DMS79 (cell line): Measurements from ENCODE around the gene SVOP.

Source experiments
- DNase-seq: peaks from one replicate; lab custom pipeline; 2025; lab: John Stamatoyannopoulos, UW

Gene SVOP

DNA sequence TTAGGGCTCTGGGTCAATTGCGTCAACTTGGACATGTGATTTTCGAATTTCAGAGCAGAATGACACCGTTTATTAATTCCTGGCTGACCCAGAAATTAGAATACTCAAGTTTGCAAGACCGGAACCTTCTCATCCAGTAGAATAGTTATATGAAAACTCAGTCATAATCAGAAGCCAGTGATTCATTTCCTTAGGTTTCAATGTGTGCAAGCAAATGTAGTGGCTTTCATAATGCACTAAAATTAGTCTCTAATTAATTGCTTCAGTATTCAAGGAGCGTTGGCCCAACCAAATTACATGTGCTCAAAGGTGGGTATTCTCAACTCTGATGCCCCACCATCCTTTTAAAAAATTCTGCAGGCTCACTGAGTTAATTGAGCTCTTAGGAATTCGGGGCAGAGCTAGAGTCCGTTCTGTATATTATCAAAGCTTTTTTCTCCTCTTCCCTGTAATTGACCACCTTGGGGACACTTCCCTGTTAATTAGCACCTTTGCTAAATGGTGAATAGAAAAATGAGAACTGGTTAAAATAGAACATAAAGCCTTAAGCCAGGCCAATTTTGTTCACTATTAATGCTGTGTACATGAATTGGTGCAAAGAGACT is 85.6 kb downstream of the SVOP start:
- DNase-seq = no peak

DNA sequence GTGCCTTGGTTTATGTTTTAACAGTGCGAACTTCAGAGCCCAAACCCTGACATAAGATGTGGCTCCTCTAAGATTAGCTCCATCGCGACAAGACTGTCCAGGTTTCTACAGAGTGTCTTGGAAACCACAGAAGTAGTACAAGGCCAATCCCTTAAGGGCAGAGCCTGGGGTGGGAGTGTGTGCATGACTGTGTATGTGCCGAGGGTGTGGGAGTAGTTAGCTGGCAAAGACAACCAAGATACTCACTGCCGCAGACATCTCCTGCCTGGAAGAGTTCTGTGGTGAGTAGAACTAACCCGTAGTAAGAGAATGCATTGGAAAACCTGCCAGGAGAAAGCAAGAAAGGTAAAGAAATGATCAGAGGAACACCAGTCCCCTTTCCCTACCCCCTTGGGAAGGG is 86.9 kb downstream of the SVOP start:
- no peak for DNase-seq

DNA sequence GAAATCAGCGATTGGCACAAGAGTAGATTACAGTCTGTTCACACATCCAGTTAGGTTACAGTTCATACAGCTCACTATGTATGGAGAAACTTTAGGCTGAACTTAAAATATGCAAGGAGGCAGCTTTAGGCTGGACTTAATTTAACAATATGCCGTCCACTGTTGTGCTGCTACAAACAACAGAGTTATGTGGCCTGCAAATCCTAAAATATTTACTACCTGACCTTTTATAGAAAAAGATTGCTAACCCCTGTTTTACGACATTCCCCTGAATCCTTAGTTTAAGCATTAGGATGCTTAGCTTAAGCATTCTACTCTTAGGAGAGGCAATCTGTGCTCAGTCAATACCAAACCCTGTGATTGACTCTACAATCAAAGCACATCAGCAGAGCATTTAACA is 90.1 kb downstream of the SVOP start:
- DNase-seq = no peak

DNA sequence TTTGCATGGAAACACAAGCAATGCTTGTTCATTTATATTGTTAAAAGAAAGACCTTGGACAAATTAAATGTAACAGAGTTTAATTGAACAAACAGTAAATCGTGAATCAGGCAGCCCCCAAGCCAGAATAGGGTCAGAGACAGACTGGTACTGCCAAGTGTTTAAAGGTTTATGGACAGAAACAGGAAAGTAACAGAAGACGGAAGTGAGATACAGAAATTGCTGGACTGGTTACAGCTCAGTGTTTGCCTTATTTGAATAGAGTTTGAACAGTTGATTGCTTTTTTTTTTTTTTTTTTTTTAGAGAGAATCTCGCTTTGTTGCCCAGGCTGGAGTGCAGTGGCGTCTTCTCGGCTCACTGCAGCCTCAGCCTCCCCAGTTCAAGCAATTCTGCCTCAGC is 90.7 kb downstream of the SVOP start:
- no peak for DNase-seq

DNA sequence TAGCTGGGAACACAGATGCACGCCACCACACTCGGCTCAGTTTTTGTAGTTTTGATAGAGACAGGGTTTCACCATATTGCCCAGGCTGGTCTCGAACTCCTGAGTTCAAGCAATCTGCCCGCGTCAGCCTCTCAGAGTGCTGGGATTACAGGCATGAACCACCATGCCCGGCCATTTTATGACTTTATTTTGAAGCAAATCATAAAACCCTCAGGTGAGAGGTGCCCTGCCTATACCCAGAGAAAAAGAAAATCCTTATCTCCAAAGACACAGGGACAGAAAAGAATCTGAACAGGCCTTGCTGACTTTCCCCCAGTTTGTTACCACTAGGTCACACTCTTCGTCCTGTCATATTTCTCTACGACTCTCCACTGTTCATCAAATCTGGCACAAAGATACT is 92.2 kb downstream of the SVOP start:
- DNase-seq = no peak

DNA sequence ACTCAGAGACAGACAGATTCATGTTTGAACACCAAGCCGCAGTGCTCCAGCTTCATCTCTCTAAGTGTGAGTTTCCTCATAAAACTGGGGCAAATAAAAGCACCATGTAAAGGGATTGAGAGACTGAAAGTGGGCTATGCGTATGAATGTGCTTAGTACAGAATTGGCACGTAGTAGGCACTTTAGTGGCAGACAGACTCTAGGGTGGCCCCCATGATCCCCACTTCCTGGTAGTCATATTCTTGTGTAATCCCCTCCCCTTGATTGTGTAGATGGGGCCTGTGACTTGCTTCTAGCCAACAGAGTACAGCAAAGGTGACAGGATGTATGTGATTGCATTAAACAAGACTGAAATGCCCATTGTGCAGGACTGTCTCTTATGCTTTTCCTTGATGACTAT is 98.0 kb downstream of the SVOP start:
- DNase-seq = no peak

DNA sequence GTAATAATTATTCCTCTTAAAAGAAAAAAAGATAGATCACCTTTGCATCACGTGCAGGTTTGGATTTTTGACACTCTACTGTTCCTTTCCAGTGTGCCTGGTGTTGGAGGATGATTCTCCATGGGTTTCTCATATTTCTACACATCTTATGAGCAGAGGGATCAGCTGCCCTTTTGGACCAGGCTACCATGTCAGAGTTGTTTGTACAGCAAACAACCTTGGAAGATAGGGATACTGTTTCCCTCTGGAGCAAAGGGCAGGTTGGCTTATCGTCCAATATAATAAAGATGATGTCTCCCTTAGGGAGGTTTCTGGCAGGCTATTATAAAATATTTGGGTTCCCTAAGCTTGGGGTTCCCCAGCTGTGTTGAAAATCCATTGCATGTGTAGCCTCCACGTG is 98.9 kb downstream of the SVOP start:
- DNase-seq = no peak

DNA sequence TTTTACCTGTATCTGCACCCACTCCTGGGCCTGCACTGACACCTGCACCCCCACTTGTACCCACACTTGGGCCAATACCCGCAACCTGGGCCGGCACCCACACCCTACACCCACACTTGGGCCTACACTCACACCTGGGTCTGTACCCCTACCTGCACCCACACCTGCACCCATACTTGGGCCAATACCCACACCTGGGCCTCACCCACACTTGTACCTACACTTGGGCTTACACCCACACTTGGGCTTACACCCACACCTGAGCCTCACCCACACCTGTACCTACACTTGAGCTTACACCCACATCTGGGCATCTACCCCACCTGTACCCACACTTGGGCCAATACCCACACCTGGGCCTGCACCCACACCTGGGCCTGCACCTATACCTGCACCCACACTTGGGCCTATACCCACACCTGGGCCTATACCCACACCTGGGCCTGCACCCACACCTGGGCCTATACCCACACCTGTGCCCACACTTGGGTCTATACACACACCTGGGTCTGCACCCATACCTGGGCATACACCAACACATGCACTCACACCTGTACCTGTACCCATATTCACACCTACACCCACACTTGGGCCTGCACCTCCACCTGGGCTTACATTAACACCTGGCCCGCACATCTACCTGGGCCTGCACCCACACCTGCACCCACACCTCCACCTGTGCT is 101.8 kb downstream of the SVOP start:
- DNase-seq = no peak

DNA sequence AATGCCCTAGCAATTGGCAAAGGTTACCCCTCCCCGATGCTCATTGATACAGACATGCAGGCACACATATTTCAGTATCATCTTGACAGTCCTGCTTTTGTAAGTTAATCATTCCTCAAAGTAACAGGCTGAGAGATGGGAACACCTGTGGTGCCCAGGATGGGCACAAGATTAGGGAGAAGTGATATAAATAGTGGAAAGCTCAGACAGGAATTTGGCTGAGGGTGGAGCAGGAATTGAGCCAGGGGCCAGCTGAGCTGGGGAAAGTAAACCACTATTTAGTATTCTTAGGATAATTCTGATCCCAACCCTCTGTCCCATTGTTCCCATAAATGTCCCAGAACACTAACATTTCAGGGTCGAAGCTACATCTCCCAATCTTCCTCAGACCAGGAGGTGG is 102.7 kb downstream of the SVOP start:
- DNase-seq = no peak

DNA sequence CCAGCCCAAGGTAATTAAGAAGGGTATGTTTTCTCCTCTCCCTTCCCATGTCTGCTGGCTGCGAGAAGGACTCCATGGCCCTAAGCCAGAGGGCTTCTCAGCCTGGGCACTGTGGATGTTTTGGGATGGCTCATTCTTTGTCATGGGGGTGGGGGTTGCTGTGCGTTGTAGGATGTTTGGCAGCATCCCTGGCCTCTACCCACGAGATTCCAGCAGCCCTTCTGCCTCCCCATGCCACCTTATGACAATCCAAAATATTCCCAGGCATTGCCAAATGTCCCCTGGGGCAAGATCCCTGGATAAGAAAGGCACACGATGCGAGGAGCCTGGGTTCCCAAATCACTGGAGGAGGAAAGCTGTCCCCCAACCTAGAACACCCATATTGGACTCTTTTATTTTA is 104.5 kb downstream of the SVOP start:
- no peak for DNase-seq

DNA sequence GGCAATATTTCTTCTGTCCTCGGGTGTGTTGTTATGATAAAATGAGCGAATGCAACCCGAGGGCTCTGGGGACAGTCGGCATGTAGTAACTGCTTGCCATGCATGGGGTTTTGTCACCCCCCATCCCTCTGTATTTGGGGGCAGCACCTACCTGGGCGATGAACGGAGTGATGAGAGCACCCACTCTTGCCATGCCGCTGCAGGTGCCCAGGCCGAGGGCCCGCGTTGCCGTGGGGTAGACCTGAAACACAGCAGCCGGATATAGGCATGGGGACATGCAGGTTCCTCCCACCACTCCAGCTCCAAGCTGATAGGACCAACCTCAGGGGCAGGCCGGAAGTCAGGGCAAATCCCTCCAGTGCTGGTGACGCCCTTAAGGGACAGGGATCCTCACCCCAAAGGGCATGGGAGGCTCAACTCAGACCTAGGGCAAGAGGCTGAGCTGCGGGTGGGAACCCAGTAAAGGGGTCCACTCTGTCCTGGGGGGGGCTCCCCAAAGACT is 105.2 kb downstream of the SVOP start:
- DNase-seq = no peak

DNA sequence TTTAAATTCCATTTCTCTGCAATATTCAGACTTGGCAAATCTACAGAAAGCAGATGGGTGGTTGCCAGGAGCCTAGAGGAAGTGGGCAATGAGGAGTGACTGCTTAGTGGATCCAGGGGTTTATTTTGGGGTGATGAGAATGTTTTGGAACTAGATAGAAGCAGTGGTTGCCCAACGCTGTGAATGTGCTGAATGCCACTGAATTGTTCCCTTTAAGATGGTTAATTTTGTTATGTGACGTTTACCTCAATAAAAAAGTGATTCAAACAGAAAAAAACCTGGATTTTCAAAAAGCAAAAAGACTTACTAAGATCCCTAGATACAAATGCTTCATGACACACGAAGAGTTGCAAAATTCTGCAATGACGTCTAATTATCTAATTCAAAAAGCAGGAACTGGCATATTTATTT is 106.7 kb downstream of the SVOP start:
- DNase-seq = no peak

DNA sequence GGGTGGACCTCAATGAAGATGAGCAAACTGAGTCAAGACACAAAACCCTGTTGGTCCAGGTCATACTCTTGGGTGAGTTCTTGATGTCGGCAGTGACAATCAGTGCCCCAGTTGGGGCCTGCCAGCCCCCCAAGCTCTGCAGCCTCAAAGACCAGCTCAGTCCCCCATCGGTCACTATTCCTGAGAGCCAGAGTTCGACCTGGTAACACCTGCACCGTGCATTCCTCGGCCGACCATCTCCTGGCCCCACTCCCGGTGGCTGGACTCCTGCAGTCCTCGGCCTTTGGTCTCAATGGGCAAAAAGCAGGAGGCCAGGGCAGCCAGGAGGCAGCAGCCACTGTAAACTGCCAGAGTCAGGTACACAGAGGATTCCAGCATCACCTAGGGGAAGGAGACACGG is 108.5 kb downstream of the SVOP start:
- no peak for DNase-seq

DNA sequence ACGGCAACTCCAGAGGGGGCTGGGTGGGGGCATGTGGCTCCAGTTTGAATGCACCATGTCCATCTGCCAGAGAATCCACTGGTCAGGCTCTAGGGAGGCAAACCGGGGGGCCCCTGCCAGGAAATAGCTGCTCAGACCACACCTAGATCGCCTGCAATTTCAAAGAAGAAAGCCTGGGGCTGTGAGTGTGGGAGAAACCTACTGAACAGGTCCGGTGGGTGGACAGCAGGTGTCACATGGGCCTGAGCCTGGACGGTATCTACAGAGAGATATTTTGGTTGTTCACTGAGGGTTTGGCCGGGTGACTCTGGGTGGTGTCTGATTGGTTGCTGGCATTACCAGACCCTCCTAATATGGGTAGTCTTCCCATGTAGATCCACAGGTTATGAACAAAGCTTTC is 109.0 kb downstream of the SVOP start:
- DNase-seq = no peak

DNA sequence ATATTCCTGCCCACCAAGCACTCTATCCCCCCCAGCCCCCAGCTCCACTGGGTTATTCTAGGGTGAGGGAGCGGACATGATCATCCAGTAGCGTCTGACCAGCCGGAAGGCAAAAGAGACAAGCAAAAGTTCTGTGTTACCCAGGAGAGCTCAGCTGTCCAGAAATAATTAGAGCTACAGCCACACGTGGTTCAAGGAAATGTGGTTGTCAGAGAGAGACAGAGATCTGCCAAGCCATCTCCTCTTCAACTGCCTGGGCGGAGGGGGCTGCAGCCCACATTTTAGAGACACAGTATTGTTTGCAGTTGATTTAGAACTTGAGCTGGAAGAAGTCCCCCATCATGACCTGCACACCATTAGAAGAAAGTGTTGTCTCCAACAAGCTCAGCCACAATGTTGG is 110.5 kb downstream of the SVOP start:
- DNase-seq = no peak

DNA sequence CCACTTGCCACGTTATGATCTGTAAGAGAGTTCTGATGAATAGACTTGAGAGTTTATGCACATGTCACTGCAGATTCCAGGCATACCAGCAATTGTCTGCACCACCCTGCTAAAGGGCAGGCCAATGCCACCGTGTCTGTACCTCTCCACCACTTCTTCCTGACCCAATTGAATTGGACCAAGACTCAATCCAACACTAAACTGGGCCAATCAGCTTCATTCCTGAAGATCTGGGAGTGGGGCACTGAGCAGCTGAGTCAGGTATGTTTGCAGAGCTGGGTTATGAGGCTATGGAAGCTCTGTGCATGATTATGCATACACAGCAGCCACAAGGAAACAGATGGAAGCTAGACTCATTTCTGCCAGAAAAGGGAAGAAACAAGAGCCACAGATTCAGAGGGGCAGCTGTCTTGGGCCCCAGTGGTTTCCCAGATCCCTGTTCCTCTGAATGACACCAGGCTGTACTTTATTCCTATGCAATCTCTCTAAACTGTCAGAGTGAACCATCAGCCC is 113.0 kb downstream of the SVOP start:
- DNase-seq = no peak

DNA sequence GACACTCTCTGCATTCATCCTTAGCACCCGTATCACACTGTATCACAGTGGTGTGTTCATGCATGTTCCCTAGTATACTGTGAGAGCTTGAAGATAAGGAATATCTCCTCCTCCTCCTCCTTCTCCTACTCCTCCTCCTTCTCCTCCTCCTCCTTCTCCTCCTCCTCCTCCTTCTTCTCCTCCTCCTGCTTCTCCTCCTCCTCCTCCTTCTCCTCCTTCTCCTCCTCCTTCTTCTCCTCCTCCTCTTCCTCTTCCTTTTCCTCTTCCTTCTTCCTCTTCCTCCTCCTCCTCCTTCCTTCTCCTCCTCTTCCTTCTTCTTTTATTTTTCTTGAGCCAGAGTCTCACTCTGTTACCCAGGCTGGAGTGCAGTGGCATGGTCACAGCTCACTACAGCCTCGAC is 113.9 kb downstream of the SVOP start:
- DNase-seq = no peak

DNA sequence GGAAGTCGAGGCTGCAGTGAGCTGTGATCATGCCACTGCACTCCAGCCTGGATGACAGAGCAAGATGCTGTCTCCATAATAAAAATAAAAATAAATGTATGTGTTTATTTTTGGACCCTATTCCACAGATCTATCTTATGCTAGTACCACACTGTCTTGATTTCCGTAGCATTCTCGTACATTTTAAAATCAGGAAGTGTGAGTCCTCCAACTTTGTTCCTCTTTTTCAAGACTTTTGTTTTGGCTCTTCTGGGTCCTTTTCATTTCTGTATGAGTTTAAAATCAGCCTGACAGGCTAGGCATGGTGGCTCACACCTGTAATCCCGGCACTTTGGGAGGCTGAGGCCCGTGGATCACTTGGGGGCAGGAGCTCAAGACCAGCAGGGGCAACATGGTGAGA is 115.1 kb downstream of the SVOP start:
- no peak for DNase-seq

DNA sequence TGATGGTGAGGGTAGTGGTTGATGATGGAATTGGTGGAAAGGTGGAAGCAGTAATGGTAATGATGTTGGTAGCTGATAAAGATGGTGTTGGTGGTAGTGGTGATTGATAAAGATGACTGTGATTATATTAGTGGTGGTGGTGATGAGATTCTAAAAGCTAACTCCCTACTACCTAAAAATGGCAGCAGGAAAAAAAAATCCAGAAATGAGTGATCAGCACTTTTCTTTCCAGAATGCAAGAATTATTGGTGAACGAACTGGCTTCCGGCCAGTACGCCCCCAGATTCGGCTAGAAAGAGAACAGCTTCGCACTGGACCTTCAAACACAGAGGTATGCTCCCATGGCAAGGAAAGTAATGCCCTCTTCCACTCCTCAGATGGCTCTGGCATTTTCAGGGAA is 121.7 kb downstream of the SVOP start:
- no peak for DNase-seq

DNA sequence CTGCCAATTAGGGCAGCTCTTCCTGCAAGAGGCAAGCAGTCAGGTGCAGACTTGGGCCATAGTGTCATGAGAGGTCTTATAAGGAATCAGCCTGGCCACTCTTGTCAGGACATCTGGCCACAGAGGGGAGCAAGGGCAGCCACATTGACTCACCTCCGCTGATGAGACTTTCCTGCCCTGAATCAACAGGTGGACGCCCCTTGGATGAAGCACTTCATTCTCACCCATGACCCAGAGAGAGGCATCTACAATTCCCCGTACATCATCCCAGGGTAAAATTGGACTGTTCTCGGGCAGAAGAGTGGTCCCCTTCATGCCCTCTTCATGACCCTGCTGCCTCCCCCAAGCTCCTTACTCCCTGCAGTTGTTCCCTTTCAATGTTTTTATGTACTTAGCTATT is 124.1 kb downstream of the SVOP start:
- no peak for DNase-seq

DNA sequence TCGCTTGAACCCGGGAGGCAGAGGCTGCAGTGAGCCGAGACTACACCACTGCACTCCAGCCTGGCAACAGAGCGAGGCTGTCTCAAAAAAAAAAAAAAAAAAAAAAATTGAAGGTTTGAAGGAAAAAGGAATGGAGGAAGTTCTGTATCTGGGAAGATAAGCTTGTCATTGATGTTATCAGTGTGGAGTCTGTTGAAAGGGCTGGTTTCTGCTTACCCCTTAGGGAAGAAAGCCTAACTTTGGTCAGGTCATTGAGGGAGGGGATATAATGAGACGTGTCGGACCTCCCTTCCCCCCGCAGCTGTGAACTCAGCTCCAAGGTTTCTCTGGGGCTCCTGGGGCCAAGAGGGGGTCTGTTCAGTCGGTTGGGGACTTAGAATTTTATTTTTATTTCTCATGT is 124.5 kb downstream of the SVOP start:
- DNase-seq = no peak

DNA sequence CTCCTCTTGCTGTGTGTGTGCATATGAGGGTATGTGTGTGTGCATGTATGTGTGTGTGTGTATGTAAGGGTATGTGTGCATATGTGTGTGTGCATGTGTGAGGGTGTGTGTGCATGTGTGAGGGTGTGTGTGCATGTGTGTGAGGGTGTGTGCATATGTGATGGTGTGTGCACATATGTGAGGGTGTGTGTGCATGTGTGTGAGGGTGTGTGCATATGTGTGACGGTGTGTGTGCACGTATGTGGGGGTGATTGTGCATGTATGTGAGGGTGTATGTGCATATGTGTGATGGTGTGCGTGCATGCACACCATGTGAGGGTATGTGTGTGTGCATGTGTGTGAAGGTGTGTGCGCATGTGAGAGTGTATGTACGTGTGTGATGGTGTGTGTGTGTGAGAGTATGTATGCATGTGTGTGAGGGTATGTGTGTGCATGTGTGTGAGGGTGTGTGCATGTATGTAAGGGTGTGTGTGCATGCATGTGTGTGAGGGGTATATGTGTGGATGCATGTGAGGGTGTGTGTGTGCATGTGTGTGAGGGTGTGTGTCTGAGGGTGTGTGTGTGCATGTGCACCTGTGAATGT is 125.6 kb downstream of the SVOP start:
- DNase-seq = no peak

DNA sequence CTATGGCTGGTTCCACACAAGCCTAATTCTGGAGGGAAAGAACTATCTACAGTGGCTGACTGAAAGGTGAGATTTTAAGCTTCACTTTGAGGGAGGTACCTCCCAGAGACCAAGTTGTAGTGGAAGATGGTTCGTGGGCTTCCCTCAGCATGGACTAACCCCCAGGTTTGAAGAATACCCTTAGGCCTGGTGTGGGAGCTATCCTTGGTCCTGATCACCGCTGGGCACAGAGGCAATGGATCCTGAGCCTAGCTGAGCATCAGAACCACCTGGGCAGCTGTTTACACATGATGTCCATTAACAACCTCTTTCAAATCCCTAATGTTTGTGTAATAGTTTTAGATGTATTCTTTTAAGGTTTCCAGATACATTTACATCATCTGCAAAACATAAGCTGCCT is 130.7 kb downstream of the SVOP start:
- DNase-seq = no peak

DNA sequence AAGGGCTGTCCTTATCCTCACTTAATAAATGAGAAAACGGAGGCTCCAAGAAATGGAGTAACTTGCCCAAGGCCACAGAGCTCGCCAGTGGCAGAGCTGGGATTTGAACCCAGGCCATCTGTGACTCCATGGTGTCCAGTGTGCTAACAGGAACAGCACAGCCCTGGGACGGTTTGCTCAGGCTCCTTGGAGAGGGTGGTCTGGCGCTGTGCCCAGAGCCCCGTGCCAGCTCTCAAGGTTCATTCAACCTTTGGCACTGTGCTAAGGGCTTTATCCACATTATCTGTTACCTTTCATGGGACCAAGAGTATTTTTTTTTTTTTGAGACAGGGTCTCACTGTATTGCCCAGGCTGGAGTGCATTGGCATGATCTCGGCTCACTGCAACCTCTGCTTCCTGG is 132.8 kb downstream of the SVOP start:
- peak; percentile 17 for DNase-seq
